T-cell (primary cell): ENCODE measurements around the gene PCID2. TPM values are rescaled to one million over a fixed set of nuclear protein-coding genes. Genes with fewer than 3 reads are reported as not detected.
A peak's percentile ranks its signal among the peaks of the same experiment; 100 is the strongest.

ENCODE experiments used
- ATAC-seq, 4 experiments: fragments of 200-7000 bp in 3 of 4; fragments of 150-1000 bp in 1 of 4; cut with Tn5 transposase; replicated peaks in 1 of 4; 1 replicate in 3 of 4; 2 replicates in 1 of 4; pipeline ENCODE4 v1.10.0; 2021; ENCODE audit warnings: moderate library complexity in 3 of 4, mild to moderate bottlenecking in 2 of 4, moderate number of reproducible peaks in 1 of 4
- CTCF ChIA-PET, 2 donors: fragments of 300-600 bp; sonication (Branson Sonifier 250); formaldehyde crosslinking; loops; one replicate each; lab custom pipeline; 2022; ENCODE audit warnings: antibody characterized with exemption in 2 of 2; lab: Charles Lee
- POLR2A ChIA-PET, 2 donors: fragments of 300-600 bp; sonication (Branson Sonifier 250); formaldehyde crosslinking; loops; one replicate each; lab custom pipeline; 2022; ENCODE audit warnings: antibody characterized with exemption in 2 of 2; lab: Charles Lee
- DNase-seq, 35 experiments: peaks; one replicate each; pipeline versions ENCODE4 v3.0.0 to v3.0.0-alpha.2; 2013 to 2023
- H3K27ac ChIP-seq: one replicate; pipeline ENCODE4 v1.5.1; 2013; ENCODE audit warnings: low read length
- H3K27me3 ChIP-seq, 2 experiments: replicated peaks in 1 of 2; 1 replicate in 1 of 2; 2 replicates in 1 of 2; pipeline versions ENCODE4 v1.6.1 to v1.7.0; 2013; ENCODE audit warnings: low read length in 1 of 2, mixed read lengths in 1 of 2; ENCODE audit not compliant: control insufficient read depth in 2 of 2, insufficient read depth in 2 of 2; ENCODE audit errors: extremely low read depth in 1 of 2
- H3K36me3 ChIP-seq, 2 donors: 1 replicate in 1 of 2; 2 replicates in 1 of 2; pipeline versions ENCODE4 v1.6.1 to v1.7.0; 2013; ENCODE audit warnings: low read length in 1 of 2; ENCODE audit not compliant: control insufficient read depth in 2 of 2, insufficient read depth in 1 of 2; ENCODE audit errors: extremely low read depth in 1 of 2
- H3K4me1 ChIP-seq, 2 experiments: 1 replicate in 1 of 2; 2 replicates in 1 of 2; pipeline versions ENCODE4 v1.6.1 to v1.7.0; 2013; ENCODE audit warnings: low read length in 2 of 2, mixed read lengths in 1 of 2; ENCODE audit not compliant: insufficient read depth in 2 of 2, control insufficient read depth in 1 of 2; ENCODE audit errors: extremely low read depth in 1 of 2
- H3K4me3 ChIP-seq, 2 donors: 1 replicate in 1 of 2; 2 replicates in 1 of 2; pipeline versions ENCODE4 v1.5.1 to v1.7.0; 2013; ENCODE audit warnings: mild to moderate bottlenecking in 2 of 2, low read length in 1 of 2, moderate library complexity in 1 of 2; ENCODE audit not compliant: control insufficient read depth in 1 of 2; ENCODE audit errors: extremely low read depth in 1 of 2
- H3K9me3 ChIP-seq: 2 replicates; pipeline ENCODE4 v1.7.0; 2013
- H3K27ac Mint-ChIP-seq, 2 donors: one replicate each; pipeline ENCODE4 v1.8.0; 2020 to 2021; ENCODE audit warnings: mild to moderate bottlenecking in 2 of 2, mixed read lengths in 2 of 2
- H3K27me3 Mint-ChIP-seq, 2 donors: one replicate each; pipeline ENCODE4 v1.8.0; 2021 to 2022; ENCODE audit warnings: mixed read lengths in 2 of 2
- H3K36me3 Mint-ChIP-seq: one replicate; pipeline ENCODE4 v1.8.0; 2021; ENCODE audit warnings: mixed read lengths
- H3K4me1 Mint-ChIP-seq, 3 donors: one replicate each; pipeline ENCODE4 v1.8.0; 2020 to 2022; ENCODE audit warnings: mixed read lengths in 3 of 3, mild to moderate bottlenecking in 1 of 3
- H3K4me3 Mint-ChIP-seq, 3 donors: one replicate each; pipeline ENCODE4 v1.8.0; 2020 to 2022; ENCODE audit warnings: mild to moderate bottlenecking in 3 of 3, mixed read lengths in 3 of 3, moderate library complexity in 3 of 3
- H3K9me3 Mint-ChIP-seq, 3 donors: one replicate each; pipeline ENCODE4 v1.8.0; 2020 to 2022; ENCODE audit warnings: mixed read lengths in 3 of 3
- WGBS: methylation state at CpG from one replicate; pipeline ENCODE4 v1.1.5; 2013; ENCODE audit warnings: missing lambda C conversion rate; ENCODE audit not compliant: insufficient coverage; 5-methylcytosine and 5-hydroxymethylcytosine counted together
- total RNA-seq, 35 experiments: library from RNA in 6 of 35; stranded (reverse) in 6 of 35; fragments of 120-200 nt in 1 of 35; gene quantifications; one replicate each; pipeline versions ENCODE4 v1.2.1 to v1.2.4 and lab custom pipeline; 2013 to 2026

The PCID2 gene
- total RNA-seq, 5 donors from 2014 or later (not counting 1 experiment from before 2014, with no cell fraction given): 45.3 to 68.6 (median 63.2) TPM

DNA sequence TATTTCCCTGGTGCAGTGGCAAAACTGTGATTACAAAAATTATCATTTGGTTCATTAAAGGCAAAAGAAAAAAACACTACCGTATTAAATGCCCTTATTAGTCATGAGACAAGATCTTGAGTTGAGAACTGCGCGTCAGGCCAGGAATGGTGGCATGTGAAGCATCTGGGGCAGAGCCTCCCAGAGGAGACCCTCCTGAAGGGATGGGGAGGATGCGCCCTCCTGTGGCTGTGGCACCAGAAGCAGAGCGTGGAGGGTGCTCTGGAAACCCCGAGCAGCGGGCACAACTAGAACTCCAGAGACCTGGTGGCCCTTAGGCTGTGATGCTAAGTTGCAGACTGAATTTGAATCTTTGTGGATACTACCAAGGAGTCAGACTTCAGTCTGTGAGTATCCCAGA is 12.4 kb upstream of the PCID2 start:
- peaks cover 16 to 64% of the 10 kb centered on the region in 2 donors for H3K36me3 ChIP-seq
- CTCF ChIA-PET: no interaction called here
- Mint-ChIP-seq H3K27ac (no peak overlapping the region), H3K9me3 (no peaks in the 10 kb centered on the region), H3K36me3 (peaks cover 37% of the 10 kb centered on the region), H3K27me3 (no peaks in the 10 kb centered on the region), H3K4me3 (no peak overlapping the region), H3K4me1 (peaks cover 18 to 32% (median 28%) of the 10 kb centered on the region in 3 donors)
- 96% methylated on average over 4 of the region's 7 CpGs for whole genome bisulfite sequencing
- ATAC-seq: peak in 3 of 4 experiments; percentile 36 to 60 (median 49)
- no peaks in the 10 kb centered on the region for H3K9me3 ChIP-seq
- POLR2A ChIA-PET: no interaction called here
- H3K4me3 ChIP-seq: no peak overlapping the region
- H3K27me3 ChIP-seq: no peaks in the 10 kb centered on the region
- DNase-seq: peak in 10 of 35 experiments; percentile 9 to 45 (median 25)
- H3K27ac ChIP-seq: no peak overlapping the region
- peaks cover 0 to 12% of the 10 kb centered on the region in 2 experiments for H3K4me1 ChIP-seq

DNA sequence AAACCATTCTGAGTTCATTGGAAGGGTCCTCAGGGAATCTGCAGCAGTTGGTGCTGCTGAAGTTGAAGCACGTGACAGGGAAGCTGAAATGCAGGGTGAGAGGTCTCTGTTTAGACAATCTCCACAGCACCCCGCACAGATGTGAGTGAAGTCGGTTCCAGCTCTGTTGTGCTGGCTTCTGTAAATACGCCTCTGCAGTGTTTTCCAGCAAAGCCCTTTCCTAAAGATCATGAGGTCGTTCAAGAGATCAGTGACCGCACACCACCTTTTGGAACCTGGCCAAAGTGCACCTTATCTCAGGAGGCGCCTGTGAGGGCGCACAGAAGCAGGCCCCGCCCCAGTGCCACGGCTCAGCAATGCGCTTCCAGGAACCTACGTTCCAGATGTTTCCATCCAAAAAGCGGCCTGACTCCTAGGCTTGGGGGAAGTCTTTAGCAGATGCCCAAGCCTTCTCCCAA is 11.7 kb upstream of the PCID2 start:
- Histone ChIP-seq H3K4me1 (peaks cover 0 to 19% of the 10 kb centered on the region in 2 experiments), H3K9me3 (no peaks in the 10 kb centered on the region), H3K27ac (no peak overlapping the region), H3K4me3 (no peak overlapping the region), H3K27me3 (no peaks in the 10 kb centered on the region), H3K36me3 (peaks cover 16 to 57% of the 10 kb centered on the region in 2 donors)
- Mint-ChIP-seq H3K4me1 (peaks cover 18 to 32% (median 28%) of the 10 kb centered on the region in 3 donors), H3K27me3 (no peaks in the 10 kb centered on the region), H3K4me3 (no peak overlapping the region), H3K27ac (no peak overlapping the region), H3K9me3 (no peaks in the 10 kb centered on the region), H3K36me3 (peaks cover 36% of the 10 kb centered on the region)
- DNase-seq: no peak
- CTCF ChIA-PET: no interaction called here
- 95% methylated on average over 11 of the region's 13 CpGs for WGBS
- POLR2A ChIA-PET: no interaction called here
- ATAC-seq: no peak

DNA sequence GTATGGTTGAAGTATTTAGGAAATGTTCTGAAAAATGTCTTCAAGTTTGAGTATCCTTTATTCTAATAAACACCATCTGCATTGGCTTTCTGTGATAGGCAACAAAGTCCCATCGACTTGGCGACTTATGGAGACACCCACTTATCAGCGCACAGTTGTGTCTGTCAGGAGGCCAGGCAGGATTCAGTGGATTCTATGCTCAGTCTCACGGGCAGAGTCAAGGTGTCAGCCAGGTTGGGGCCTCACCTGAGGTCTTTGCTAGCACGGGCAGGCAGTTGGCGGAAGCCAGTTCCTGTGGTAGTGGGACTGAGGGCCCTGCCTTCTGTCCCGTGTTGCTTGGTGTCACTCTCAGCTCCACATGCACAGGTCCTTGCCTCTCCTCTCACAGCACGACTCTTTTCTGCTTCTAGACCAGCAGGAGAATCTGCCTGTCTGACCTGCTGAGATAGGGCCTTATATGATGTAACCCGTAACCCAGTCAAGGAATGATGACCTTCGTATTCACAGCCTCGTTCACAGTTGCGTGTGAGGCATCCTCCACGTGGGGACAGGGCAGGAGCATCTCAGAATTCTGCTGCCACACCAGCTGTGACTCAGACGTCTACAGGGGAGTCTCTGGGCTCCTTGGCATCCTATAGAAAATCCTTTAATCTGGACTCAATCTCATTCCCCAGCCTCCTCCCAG is 10.9 kb upstream of the PCID2 start:
- CTCF ChIA-PET: no interaction called here
- Mint-ChIP-seq H3K4me1 (peaks cover 18 to 32% (median 28%) of the 10 kb centered on the region in 3 donors), H3K4me3 (no peak overlapping the region), H3K36me3 (peaks cover 29% of the 10 kb centered on the region), H3K27me3 (no peaks in the 10 kb centered on the region), H3K9me3 (no peaks in the 10 kb centered on the region), H3K27ac (no peak overlapping the region)
- Histone ChIP-seq H3K36me3 (peaks cover 8 to 54% of the 10 kb centered on the region in 2 donors), H3K4me1 (peaks cover 0 to 26% of the 10 kb centered on the region in 2 experiments), H3K27ac (no peak overlapping the region), H3K9me3 (no peaks in the 10 kb centered on the region), H3K4me3 (no peak overlapping the region), H3K27me3 (no peaks in the 10 kb centered on the region)
- 95% methylated on average over 12 of the region's 14 CpGs for WGBS
- POLR2A ChIA-PET: interaction anchor here (0.6 to 0.7 kb wide), 2 partner anchors 19 to 250 kb away, joined by 3 read pairs; no protein-coding TSS in a partner anchor
- ATAC-seq (no peak), DNase-seq (no peak)

DNA sequence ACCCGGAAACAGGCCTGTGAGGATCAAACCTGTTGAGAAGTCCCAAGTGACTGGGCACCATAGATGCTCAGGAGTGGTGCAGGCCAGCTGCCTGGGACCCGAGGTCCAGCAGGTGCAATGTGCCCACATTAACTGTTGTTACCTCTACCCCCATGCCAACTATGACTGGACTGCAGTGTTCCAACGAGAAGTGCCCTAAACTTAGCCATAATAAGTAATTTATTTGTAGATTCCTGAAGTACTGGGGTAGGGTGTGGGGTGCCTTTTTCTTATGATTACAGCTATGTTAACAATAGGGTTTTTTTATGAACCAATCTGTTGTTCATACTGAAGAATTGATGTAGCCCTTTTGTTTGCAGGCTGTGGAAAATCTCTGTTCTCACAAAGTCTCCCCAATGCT is 10.1 kb upstream of the PCID2 start:
- H3K4me3 ChIP-seq: no peak overlapping the region
- Mint-ChIP-seq H3K27me3 (no peaks in the 10 kb centered on the region), H3K9me3 (no peaks in the 10 kb centered on the region), H3K4me1 (peaks cover 20 to 32% (median 28%) of the 10 kb centered on the region in 3 donors), H3K36me3 (peaks cover 23% of the 10 kb centered on the region), H3K27ac (no peak overlapping the region), H3K4me3 (no peak overlapping the region)
- CTCF ChIA-PET: no interaction called here
- WGBS: no CpG with 5 or more reads among the region's 3 CpGs
- no peaks in the 10 kb centered on the region for H3K9me3 ChIP-seq
- H3K27me3 ChIP-seq: no peaks in the 10 kb centered on the region
- H3K27ac ChIP-seq: no peak overlapping the region
- no peak for ATAC-seq
- H3K36me3 ChIP-seq: peaks cover 8 to 49% of the 10 kb centered on the region in 2 donors
- DNase-seq: no peak
- POLR2A ChIA-PET: interaction anchor here in 1 of 2 donors (0.7 kb wide), 1 partner anchor 20 kb away, joined by 3 read pairs; no protein-coding TSS in a partner anchor
- peaks cover 2 to 28% of the 10 kb centered on the region in 2 experiments for H3K4me1 ChIP-seq

DNA sequence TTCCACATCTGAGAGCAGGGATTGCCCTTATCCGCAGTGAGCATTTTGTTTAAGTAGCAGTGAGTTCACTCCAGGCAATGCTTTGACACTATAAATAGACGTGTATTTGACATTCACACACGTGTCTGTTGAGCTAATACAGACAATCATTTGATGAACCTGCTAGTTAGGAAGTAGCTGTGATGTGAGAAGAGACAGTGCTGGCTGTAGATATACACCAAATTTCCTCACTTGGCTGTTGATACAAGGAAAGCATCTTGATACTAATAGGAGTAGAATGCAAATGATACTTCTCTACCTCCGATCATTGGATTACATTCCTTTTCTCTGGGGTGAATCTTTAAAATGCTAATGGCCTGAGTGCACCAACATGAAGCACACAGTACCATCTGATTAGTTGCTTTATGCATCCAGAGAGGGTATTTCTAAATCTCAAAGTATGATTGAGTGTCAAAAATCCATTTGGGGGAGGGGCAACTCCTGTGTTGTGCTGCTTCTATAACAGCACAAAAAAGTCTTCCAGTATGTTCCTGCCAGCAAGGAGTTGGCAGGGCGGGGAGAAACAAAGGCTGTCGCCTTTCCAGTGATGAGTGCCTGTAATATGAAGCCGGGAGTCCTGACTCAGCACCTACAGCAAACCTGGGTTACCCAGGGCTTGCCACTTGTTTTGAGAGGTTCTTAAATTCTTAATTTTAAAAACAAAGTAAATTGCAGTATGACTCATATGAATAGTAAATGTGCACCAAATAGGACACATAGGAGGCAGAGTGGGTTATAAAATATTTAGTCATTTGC is 8.0 kb upstream of the PCID2 start:
- Mint-ChIP-seq H3K4me3 (no peak overlapping the region), H3K27me3 (no peaks in the 10 kb centered on the region), H3K9me3 (no peaks in the 10 kb centered on the region), H3K27ac (peak overlapping the region; percentile 41 to 47), H3K36me3 (peaks cover 16% of the 10 kb centered on the region), H3K4me1 (peaks cover 22 to 36% (median 35%) of the 10 kb centered on the region in 3 donors)
- H3K9me3 ChIP-seq: no peaks in the 10 kb centered on the region
- ChIA-PET CTCF (no interaction called here), POLR2A (no interaction called here)
- H3K36me3 ChIP-seq: peaks cover 4 to 44% of the 10 kb centered on the region in 2 donors
- DNase-seq: no peak
- ATAC-seq: peak in 1 of 4 experiments; percentile 13
- peaks cover 7 to 38% of the 10 kb centered on the region in 2 experiments for H3K4me1 ChIP-seq
- WGBS: 93% methylated on average over 3 of the region's 7 CpGs
- no peaks in the 10 kb centered on the region for H3K27me3 ChIP-seq
- H3K27ac ChIP-seq: no peak overlapping the region
- H3K4me3 ChIP-seq: no peak overlapping the region

DNA sequence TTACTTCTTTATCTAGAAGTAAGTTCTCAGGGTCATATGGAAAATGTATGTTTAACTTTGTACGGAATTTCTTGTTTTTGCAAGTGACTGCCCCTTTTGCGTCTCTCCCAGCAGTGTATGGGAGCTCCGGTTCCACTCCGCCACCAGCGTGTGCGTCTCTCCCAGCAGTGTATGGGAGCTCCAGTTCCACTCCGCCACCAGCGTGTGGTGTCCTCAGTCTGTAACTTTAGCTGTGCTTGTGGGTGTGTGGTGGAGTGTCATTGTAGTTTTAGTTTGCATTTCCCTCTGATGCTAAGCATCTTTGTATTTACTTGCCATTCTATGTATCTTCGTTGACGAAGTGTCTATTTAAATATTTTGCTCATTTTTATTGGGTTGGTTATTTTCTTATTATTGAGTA is 3.3 kb upstream of the PCID2 start:
- Histone ChIP-seq H3K27ac (no peak overlapping the region), H3K4me3 (no peak overlapping the region), H3K4me1 (peaks cover 24 to 53% of the 10 kb centered on the region in 2 experiments), H3K36me3 (peaks cover 0 to 26% of the 10 kb centered on the region in 2 donors), H3K9me3 (no peaks in the 10 kb centered on the region), H3K27me3 (no peaks in the 10 kb centered on the region)
- H3K9me3 Mint-ChIP-seq: no peaks in the 10 kb centered on the region
- DNase-seq (peak in 1 of 35 experiments; percentile 28), ATAC-seq (no peak)
- H3K4me3 Mint-ChIP-seq: peak overlapping the region; percentile 49 to 71 (median 58)
- H3K36me3 Mint-ChIP-seq: peaks cover 9% of the 10 kb centered on the region
- peaks cover 40 to 44% (median 41%) of the 10 kb centered on the region in 3 donors for H3K4me1 Mint-ChIP-seq
- 98% methylated on average over 8 of the region's 10 CpGs for WGBS
- ChIA-PET POLR2A (no interaction called here), CTCF (no interaction called here)
- H3K27me3 Mint-ChIP-seq: no peaks in the 10 kb centered on the region
- peak overlapping the region in 1 of 2 donors; percentile 23 for H3K27ac Mint-ChIP-seq
